Mesodermal cell (in vitro differentiated cells): ENCODE measurements around the gene ANO2.

Experiments used
- H3K27ac ChIP-seq: 2 replicates; pipeline ENCODE4 v1.7.0; 2013; ENCODE audit warnings: mild to moderate bottlenecking, low read depth, low read length, moderate library complexity; ENCODE audit not compliant: severe bottlenecking
- H3K36me3 ChIP-seq: 2 replicates; pipeline ENCODE4 v1.7.1; 2013; ENCODE audit warnings: mild to moderate bottlenecking, low read length, moderate library complexity; ENCODE audit not compliant: control insufficient read depth, insufficient read depth
- H3K4me1 ChIP-seq: one replicate; pipeline ENCODE4 v1.7.1; 2013; ENCODE audit warnings: mild to moderate bottlenecking, low read length; ENCODE audit not compliant: insufficient read depth, control insufficient read depth, poor library complexity, severe bottlenecking
- H3K4me3 ChIP-seq: 2 replicates; pipeline ENCODE4 v1.7.0; 2013; ENCODE audit warnings: low read length, control low read depth, mild to moderate bottlenecking; ENCODE audit not compliant: insufficient read depth, poor library complexity, severe bottlenecking; ENCODE audit errors: extremely low read depth
- H3K9me3 ChIP-seq: 2 replicates; pipeline ENCODE4 v1.7.1; 2013; ENCODE audit warnings: mild to moderate bottlenecking, low read length, moderate library complexity; ENCODE audit not compliant: control insufficient read depth
- WGBS, 2 experiments: methylation state at CpG; one replicate each; pipeline ENCODE4 v1.1.5; 2013; ENCODE audit warnings: missing lambda C conversion rate in 2 of 2; ENCODE audit not compliant: insufficient coverage in 2 of 2; 5-methylcytosine and 5-hydroxymethylcytosine counted together

The ANO2 gene

DNA sequence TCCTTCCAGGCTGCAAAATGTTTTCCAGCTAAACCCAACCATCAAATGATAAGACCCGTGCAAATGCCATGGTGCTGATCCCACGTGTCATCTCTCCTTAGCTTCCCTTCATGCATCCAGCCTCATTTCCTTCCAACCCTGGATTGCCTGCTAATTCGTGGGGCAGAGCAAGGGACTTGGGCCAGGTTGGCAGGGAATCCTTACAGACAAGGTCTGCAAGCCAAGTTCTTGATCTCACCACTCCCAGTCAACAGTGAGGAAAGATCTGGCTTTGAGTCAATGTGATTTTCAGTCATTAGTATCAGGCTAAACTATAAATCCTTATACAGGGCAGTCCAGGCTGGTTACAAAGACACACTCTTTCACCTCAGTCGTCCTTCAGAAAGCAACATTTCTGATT, 150.9 kb downstream of the ANO2 start:
- 73 to 87% methylated on average over 4 of the region's 4 CpGs for WGBS, 2 experiments
- H3K9me3 ChIP-seq, result no peaks in the 10 kb centered on the region
- no peaks in the 10 kb centered on the region for H3K4me1 ChIP-seq
- H3K36me3 ChIP-seq, result no peaks in the 10 kb centered on the region
- no peak overlapping the region for H3K4me3 ChIP-seq
- H3K27ac ChIP-seq, result no peak overlapping the region

DNA sequence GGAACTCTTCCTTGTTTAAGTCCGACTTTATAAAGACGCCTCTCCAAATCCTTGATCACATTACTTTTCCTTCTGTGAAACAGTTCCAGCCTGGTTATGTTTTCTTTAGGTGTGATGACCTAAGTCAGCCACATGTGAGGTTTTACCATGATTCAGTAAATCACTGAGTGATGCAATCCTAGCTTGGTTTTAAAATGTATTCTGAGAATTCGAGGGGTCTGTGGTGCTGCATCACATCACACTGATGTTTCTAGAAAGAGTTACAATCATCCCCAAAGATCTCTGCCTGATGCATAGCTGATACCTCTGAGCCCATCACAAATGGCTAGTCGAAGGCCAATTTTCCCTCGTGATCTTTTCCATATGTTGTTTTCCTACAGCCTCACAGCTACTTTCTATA, 152.7 kb downstream of the ANO2 start:
- no peaks in the 10 kb centered on the region for H3K4me1 ChIP-seq
- no peaks in the 10 kb centered on the region for H3K9me3 ChIP-seq
- H3K27ac ChIP-seq, result no peak overlapping the region
- WGBS, 2 experiments, result 74 to 92% methylated on average over 2 to 3 of the region's 5 CpGs
- H3K4me3 ChIP-seq, result no peak overlapping the region
- no peaks in the 10 kb centered on the region for H3K36me3 ChIP-seq

DNA sequence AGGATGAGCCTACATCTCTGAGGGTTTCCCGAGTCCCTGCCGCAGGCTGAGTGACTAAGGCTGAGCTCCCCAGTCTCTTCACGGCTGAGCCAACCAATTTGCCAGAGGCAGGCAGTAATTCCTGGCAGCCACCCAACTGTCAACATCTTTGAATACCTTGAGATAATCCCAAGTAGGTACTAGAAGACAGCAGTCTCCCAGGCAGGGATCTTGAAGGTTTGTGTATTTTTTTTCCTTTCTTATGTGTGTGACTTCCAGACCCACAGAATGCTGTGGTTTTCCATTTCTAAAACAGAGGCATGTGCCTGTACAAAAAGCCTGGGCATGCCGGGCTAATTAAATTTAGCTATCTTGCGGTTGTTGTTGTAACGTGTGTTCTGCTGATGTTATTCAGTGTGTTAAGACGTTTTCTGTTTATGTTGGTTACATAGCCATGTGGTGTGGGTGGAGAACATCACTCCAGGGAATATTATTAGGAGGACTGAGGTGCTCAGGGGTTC, 155.5 kb downstream of the ANO2 start:
- 95 to 96% methylated on average over 6 to 7 of the region's 7 CpGs for WGBS, 2 experiments
- H3K36me3 ChIP-seq, result no peaks in the 10 kb centered on the region
- no peak overlapping the region for H3K4me3 ChIP-seq
- no peaks in the 10 kb centered on the region for H3K9me3 ChIP-seq
- H3K4me1 ChIP-seq, result no peaks in the 10 kb centered on the region
- H3K27ac ChIP-seq, result no peak overlapping the region

DNA sequence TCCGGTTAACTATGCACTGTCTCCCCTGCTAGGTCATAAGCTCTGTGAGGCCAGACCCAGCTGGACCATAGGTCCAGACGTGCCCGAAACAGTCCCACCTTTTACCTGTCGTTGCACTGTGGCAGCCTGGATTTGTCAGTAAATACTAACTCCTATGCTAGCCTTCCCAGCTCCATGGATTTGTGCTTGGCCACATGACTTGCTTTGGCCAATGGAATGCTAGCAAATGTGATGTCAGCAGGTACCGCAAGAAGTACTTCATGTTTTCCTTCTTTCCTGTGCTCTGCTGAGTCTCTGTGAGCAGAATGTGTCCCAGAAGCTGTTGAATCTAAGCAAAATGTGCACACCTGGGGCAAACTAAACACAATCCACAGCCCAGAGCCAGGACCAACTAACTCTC, 157.2 kb downstream of the ANO2 start:
- H3K4me3 ChIP-seq, result no peak overlapping the region
- no peak overlapping the region for H3K27ac ChIP-seq
- 91 to 96% methylated on average over 4 to 5 of the region's 5 CpGs for WGBS, 2 experiments
- no peaks in the 10 kb centered on the region for H3K4me1 ChIP-seq
- H3K9me3 ChIP-seq, result no peaks in the 10 kb centered on the region
- H3K36me3 ChIP-seq, result no peaks in the 10 kb centered on the region

DNA sequence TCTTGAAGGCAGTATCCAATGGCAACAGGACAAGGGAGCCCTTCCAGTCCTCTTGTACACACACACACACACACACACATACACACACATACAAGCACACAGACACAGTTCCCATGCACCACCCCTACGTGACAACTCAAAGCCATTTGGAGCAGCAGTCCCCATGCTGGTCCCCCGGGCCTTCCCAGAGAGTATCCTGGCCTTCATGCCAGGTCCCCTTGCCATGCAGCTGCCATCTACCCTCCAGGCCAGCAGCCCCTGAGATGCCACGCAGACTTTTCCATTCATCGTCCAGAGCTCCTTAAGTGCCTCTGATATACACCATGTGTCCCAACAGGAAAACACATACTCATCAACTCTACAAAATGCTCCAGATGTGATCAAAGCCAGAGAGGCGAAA, 159.5 kb downstream of the ANO2 start:
- no peak overlapping the region for H3K27ac ChIP-seq

DNA sequence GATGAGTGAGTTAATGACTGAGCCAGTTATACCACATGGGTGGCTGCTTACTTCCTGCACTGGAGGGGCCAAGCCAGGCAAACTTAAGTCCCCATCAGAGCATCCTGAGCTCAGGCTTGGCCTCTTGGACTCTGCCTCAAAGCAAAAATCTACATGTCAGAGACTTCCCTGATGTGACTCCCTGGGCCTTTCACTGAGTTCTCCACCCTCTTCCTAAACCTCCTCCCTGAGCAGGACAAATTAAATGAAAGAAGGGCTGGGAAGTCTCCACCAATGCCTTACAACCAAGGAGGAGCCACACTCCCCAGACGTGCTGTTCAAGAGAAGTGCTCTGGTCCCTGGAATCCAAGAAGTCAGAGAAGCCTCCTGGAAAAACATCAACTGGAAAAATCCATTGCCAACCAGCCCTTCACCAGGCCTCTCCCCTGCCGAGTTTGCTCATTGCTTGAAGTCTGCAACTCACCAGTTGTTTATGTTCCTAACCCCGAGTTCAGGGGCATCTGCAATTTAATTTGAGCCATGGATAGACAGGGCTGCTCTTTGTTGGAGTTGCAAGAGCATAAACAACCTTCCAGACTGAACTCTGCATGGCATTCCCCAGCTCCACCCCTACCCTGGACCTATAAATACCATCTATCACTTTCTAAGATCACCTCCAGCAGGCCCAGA, 160.5 kb downstream of the ANO2 start:
- Histone ChIP-seq H3K4me1 (no peaks in the 10 kb centered on the region), H3K4me3 (no peak overlapping the region), H3K9me3 (no peaks in the 10 kb centered on the region), H3K36me3 (no peaks in the 10 kb centered on the region), H3K27ac (no peak overlapping the region)
- 80 to 90% methylated on average over 2 of the region's 3 CpGs for WGBS, 2 experiments

More for the DNA sequence above, 159.5 kb downstream of the ANO2 start:
- no peak overlapping the region for H3K4me3 ChIP-seq
- no peaks in the 10 kb centered on the region for H3K4me1 ChIP-seq
- H3K36me3 ChIP-seq, result no peaks in the 10 kb centered on the region
- 83 to 90% methylated on average over 3 to 4 of the region's 5 CpGs for WGBS, 2 experiments
- H3K9me3 ChIP-seq, result no peaks in the 10 kb centered on the region

DNA sequence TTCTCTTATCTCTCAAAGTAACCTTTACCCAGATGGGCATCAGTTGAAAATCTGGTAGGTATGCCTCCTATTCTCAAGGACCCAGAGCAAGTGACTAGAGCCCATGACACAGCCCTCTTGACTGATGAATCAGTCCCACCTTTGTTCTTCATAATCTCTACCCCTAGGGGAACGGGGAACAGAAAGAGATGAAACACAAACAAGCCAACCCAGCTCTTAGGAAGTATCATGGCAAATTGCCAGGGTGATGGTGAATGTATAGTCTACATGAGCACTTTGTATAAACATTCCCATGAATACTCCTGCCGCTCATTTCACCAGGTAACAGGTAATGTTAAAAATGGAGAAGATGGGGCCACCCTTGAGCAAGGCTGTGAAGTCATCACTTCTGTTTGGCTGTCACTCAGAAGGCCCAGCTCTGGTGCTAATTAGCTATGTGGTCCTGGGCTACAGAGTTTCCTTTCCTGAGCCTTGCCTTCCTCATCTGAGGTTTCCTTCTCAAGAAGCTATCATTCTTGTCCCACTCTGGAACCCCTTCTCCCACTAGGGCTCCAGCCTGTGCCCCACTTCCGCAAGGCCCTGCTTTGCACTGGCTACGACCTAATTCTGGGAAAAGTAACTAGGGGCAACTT, 161.7 kb downstream of the ANO2 start:
- WGBS, 2 experiments, result 80 to 83% methylated on average over 1 to 2 of the region's 4 CpGs
- Histone ChIP-seq H3K27ac (no peak overlapping the region), H3K9me3 (no peaks in the 10 kb centered on the region), H3K4me1 (no peaks in the 10 kb centered on the region), H3K4me3 (no peak overlapping the region), H3K36me3 (no peaks in the 10 kb centered on the region)

DNA sequence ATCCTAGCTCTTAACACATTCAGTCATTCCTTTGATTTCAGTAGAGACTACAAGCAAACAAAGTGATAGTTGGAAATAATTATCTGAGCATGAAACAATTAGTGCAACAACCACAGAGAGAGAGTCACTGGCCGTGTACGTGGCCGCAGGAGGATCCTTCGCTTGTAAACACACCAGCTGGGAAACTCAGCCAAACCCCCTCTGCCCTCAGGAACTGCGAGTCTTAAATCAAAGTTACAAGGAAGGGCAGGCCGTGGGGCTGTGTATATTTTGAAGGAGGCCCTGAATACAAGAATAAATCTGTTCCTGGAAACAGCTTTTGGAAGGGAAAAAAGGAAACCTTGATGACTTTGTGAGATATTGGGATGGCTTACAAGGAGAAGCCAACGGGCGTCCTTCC, 164.5 kb downstream of the ANO2 start:
- H3K27ac ChIP-seq, result no peak overlapping the region
- H3K9me3 ChIP-seq, result no peaks in the 10 kb centered on the region
- no peaks in the 10 kb centered on the region for H3K4me1 ChIP-seq
- WGBS, 2 experiments, result 73 to 86% methylated on average over 5 of the region's 8 CpGs
- H3K4me3 ChIP-seq, result no peak overlapping the region
- no peaks in the 10 kb centered on the region for H3K36me3 ChIP-seq

DNA sequence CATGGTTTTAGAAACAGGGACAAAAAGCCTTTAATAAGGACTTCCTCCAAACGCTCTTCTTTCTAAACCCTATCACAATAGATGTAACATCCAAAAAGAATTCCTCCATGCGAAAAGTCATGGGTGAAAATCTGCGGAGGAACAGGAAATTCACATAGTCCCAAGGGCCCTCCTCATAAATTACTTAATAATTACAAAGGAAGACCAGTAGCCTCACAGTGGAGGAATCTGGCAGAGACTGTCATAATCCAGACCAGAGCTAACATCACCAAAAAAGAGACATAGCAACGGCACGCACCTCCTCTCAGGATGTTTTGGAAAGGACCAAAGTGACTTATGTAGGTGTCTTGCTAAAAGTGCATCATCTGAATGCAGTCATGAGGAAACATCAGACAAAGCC, 165.7 kb downstream of the ANO2 start:
- Histone ChIP-seq H3K4me1 (no peaks in the 10 kb centered on the region), H3K27ac (no peak overlapping the region), H3K4me3 (no peak overlapping the region), H3K9me3 (no peaks in the 10 kb centered on the region), H3K36me3 (no peaks in the 10 kb centered on the region)
- 78 to 97% methylated on average over 2 to 4 of the region's 5 CpGs for WGBS, 2 experiments

DNA sequence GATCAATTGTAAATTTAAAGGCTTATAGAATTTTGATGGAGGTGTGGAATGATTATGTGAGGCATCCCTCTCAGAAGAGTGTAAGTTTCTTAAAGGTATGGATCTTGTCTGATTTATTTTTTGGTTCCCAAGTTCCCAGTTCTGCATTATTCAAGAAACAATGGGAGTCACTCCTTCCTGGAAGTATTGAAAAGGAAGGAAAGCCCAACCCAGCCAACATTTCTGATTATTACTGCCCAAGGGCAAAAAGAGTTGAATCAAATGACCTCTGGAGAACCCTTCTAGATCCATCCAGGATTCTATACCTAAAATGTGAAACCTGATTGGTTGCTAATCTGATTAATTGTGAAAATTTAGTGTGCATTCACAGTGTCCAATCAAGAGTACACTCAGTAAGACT, 166.2 kb downstream of the ANO2 start:
- Histone ChIP-seq H3K4me1 (no peaks in the 10 kb centered on the region), H3K9me3 (no peaks in the 10 kb centered on the region), H3K36me3 (no peaks in the 10 kb centered on the region), H3K27ac (no peak overlapping the region), H3K4me3 (no peak overlapping the region)

DNA sequence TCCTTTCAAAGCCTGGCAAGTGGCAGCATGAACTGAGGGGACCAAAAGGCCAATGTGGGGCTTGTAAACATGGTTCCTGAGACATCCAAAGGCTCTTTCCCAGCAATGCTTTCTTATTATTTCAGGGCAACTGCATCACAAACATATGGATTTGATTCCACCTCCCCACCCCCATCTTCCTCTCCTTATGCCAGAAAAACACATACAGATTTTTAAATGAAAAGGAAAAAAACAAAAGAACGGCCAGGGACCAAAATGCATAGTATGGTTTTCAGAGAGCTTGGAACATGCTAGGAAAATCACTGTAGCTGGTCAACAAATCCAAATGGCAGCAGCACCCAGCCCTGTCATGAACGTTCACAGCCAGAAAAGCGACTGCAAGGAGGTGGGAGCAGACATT, 167.6 kb downstream of the ANO2 start:
- Histone ChIP-seq H3K4me3 (no peak overlapping the region), H3K27ac (no peak overlapping the region), H3K36me3 (no peaks in the 10 kb centered on the region), H3K9me3 (no peaks in the 10 kb centered on the region), H3K4me1 (no peaks in the 10 kb centered on the region)
- WGBS, 2 experiments, result 74 to 78% methylated on average over 1 to 3 of the region's 3 CpGs
